ENCODE measurements around the gene CMAS. TPM values are rescaled to one million over a fixed set of nuclear protein-coding genes. Genes with fewer than 3 reads are reported as not detected.

The CMAS gene
- total RNA-seq, result 53.7 and 57.2 TPM in 2 replicates
- 79.9 and 87.3 TPM in 2 replicates for polyA plus RNA-seq

DNA sequence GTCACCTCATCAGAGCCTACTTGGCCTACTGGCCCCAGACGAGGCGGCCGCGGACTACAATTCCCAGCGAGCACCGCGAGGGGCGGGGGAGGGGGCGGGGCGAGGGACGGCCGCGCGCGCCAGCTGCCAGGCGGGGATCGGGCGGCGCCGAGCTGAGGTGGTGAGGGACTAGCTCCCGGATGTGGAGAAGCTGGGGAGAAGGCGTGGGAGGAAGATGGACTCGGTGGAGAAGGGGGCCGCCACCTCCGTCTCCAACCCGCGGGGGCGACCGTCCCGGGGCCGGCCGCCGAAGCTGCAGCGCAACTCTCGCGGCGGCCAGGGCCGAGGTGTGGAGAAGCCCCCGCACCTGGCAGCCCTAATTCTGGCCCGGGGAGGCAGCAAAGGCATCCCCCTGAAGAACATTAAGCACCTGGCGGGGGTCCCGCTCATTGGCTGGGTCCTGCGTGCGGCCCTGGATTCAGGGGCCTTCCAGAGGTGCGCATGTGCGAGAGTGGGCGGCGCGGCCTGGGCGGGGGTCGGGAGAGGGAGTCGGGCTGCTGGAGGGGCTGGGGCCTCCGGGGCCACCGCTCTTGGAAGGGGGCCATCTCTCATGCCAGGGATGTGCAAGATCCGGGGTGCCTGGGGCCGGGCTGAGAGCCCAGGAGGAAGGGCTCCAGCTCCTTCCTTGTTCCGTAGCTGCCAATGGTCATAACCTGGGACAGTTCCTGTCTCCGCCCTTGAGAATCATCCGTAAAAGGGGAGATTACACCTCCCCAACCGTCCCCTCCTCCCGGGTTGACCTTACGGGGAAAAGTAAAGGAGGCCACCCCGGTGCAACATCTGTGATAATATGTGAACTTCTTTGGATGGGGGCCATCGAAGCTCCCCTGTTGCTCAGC is at the start of gene CMAS:
CMAS (plus strand) TSS at position 129 of the 878 bp plus-strand sequence; CDS start at position 215, 86 bp downstream.
- Histone ChIP-seq H3K79me2 (peaks cover 41% of the 10 kb centered on the region), H3K9me2 (replicated peaks; ENCODE audit: insufficient read depth) (no peaks in the 10 kb centered on the region), H3K9me3 (ENCODE audit: low read depth) (no peaks in the 10 kb centered on the region), H2AFZ (peak within 1 kb of the TSS; percentile 99), H3K4me2 (peak within 1 kb of the TSS; percentile 78), H3K4me3 (peak within 1 kb of the TSS; percentile 83), H3K27me3 (no peaks in the 10 kb centered on the region), H4K20me1 (ENCODE audit: insufficient read depth, poor library complexity, severe bottlenecking) (no peaks in the 10 kb centered on the region), H3K27ac (peak within 1 kb of the TSS; percentile 94), H3K36me3 (replicated peaks; ENCODE audit: insufficient read depth, low read depth) (no peaks in the 10 kb centered on the region), H3K4me1 (ENCODE audit: insufficient read depth) (peaks cover 39% of the 10 kb centered on the region)
- DNase-seq (ENCODE audit: low spot score), result peak; percentile 89
- TF ChIP-seq, protein P1, sequence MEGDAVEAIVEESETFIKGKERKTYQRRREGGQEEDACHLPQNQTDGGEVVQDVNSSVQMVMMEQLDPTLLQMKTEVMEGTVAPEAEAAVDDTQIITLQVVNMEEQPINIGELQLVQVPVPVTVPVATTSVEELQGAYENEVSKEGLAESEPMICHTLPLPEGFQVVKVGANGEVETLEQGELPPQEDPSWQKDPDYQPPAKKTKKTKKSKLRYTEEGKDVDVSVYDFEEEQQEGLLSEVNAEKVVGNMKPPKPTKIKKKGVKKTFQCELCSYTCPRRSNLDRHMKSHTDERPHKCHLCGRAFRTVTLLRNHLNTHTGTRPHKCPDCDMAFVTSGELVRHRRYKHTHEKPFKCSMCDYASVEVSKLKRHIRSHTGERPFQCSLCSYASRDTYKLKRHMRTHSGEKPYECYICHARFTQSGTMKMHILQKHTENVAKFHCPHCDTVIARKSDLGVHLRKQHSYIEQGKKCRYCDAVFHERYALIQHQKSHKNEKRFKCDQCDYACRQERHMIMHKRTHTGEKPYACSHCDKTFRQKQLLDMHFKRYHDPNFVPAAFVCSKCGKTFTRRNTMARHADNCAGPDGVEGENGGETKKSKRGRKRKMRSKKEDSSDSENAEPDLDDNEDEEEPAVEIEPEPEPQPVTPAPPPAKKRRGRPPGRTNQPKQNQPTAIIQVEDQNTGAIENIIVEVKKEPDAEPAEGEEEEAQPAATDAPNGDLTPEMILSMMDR (IDR thresholded peaks at IDR 0.05; ENCODE audit: poor library complexity), result no peak
- TF ChIP-seq EZH2 (IDR thresholded peaks at IDR 0.05; ENCODE audit: borderline replicate concordance) (no peak), EZH2phosphoT487 (IDR thresholded peaks at IDR 0.05; ENCODE audit: low read depth, severe bottlenecking, unreplicated experiment) (no peak)
- 3% methylated on average over 36 of the region's 64 CpGs for WGBS (ENCODE audit: low lambda C conversion rate, missing lambda C conversion rate)

DNA sequence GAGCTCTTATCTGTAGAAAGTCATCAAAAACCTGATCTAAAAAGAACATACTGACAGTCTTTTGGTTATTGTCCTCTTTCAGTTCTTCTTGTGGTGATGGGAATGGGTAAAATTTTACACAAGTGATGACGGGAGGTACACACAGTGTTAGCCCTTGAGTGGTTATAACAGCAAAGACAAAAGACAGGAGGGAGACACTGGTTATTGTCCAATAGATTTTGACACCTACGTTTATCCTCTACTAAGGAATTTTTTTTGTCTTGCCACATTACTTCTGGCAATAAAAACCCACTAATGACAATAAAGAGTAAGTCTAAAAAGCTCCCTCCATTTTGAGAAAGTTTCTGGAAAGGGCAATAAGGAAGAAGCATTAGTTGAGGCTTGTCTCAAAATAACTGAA is 47.7 kb upstream of the CMAS start:
- WGBS (ENCODE audit: low lambda C conversion rate, missing lambda C conversion rate), result 56% methylated on average over 2 of the region's 2 CpGs
- no peak for DNase-seq (ENCODE audit: low spot score)
- Histone ChIP-seq H3K36me3 (replicated peaks; ENCODE audit: insufficient read depth, low read depth) (no peaks in the 10 kb centered on the region), H4K20me1 (ENCODE audit: insufficient read depth, poor library complexity, severe bottlenecking) (no peaks in the 10 kb centered on the region), H3K4me1 (ENCODE audit: insufficient read depth) (no peaks in the 10 kb centered on the region), H3K79me2 (no peaks in the 10 kb centered on the region), H3K9me2 (replicated peaks; ENCODE audit: insufficient read depth) (no peaks in the 10 kb centered on the region), H3K4me3 (no peak overlapping the region), H3K9me3 (ENCODE audit: low read depth) (no peaks in the 10 kb centered on the region), H3K27ac (no peak overlapping the region), H3K4me2 (no peak overlapping the region), H3K27me3 (no peaks in the 10 kb centered on the region), H2AFZ (no peak overlapping the region)
- TF ChIP-seq, protein P1 (IDR thresholded peaks at IDR 0.05; ENCODE audit: poor library complexity), result no peak
- TF ChIP-seq EZH2 (IDR thresholded peaks at IDR 0.05; ENCODE audit: borderline replicate concordance), result no peak
- no peak for TF ChIP-seq EZH2phosphoT487 (IDR thresholded peaks at IDR 0.05; ENCODE audit: low read depth, severe bottlenecking, unreplicated experiment)

DNA sequence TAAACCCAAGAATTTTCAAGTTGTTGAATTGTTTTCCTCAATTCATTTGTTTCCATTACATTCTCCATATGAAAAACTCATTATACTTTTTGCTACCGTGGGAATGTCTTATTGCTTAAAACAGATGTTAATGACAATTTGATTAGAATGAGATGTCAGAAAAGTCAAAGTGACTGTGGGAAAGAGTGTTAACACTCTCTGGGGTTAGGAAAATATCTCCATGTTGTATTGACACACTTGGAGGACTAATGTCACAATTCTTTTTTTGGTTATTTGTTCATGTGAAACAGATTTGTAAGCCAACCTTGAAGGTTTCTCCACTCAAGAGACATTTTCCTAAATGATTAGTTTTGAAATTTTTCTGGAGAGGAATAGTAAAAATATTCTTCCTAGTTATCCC is 47.2 kb upstream of the CMAS start:
- Histone ChIP-seq H2AFZ (no peak overlapping the region), H3K36me3 (replicated peaks; ENCODE audit: insufficient read depth, low read depth) (no peaks in the 10 kb centered on the region), H3K9me3 (ENCODE audit: low read depth) (no peaks in the 10 kb centered on the region), H3K9me2 (replicated peaks; ENCODE audit: insufficient read depth) (no peaks in the 10 kb centered on the region), H3K27ac (no peak overlapping the region), H3K4me1 (ENCODE audit: insufficient read depth) (no peaks in the 10 kb centered on the region), H4K20me1 (ENCODE audit: insufficient read depth, poor library complexity, severe bottlenecking) (no peaks in the 10 kb centered on the region), H3K4me2 (no peak overlapping the region), H3K4me3 (no peak overlapping the region), H3K27me3 (no peaks in the 10 kb centered on the region), H3K79me2 (no peaks in the 10 kb centered on the region)
- 90% methylated on average over 1 of the region's 1 CpG for WGBS (ENCODE audit: low lambda C conversion rate, missing lambda C conversion rate)
- TF ChIP-seq EZH2phosphoT487 (IDR thresholded peaks at IDR 0.05; ENCODE audit: low read depth, severe bottlenecking, unreplicated experiment) (no peak), EZH2 (IDR thresholded peaks at IDR 0.05; ENCODE audit: borderline replicate concordance) (no peak)
- TF ChIP-seq, protein P1 (IDR thresholded peaks at IDR 0.05; ENCODE audit: poor library complexity), result no peak
- no peak for DNase-seq (ENCODE audit: low spot score)
